Activated CD4-positive, alpha-beta T cell treated with anti-CD3 and anti-CD28 coated beads for 4 hours (primary cell): ENCODE data around the gene MT1A.
A peak's percentile ranks its signal among the peaks of the same experiment; 100 is the strongest.

Experiments
- DNase-seq, 2 donors: peaks; one replicate each; pipeline ENCODE4 v3.0.0-alpha.2; 2020

The MT1A gene

DNA sequence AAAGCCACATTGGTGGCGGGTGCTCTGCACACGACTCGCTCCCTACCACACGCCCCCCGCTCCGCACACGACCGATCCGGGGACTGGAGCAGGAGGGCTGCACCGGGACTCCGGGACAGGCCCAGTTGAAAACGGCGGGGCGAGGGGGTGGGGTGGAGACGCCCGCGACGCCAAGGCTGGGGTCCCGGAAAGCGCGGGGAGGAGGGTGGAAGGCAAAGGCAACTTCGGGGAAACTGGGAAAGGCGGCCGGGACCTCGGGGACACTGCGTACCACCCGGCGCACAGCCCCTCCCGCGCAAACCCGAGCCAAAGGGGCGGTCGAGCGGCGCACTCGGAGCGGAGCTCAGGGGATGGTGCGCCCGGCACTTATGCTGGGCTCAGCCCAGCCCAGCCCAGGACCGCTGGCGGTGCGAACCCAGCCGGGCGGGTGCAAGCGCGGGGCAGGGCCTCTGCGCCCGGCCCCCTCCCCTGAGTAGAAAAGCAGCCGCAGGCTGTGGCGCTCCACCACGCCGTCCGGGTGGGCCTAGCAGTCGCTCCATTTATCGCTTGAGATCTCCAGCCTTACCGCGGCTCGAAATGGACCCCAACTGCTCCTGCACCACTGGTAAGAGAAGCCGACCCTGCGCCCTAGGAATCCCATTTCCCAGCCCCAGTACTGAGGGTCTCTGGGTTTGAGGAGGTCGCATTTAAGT, 6.2 kb upstream of the MT1A start, which contains the start of gene MT1M:
Gene MT1M (plus strand): TSS at position 504 of the 692 bp plus-strand sequence. CDS start 73 bp downstream, at position 577.
- DNase-seq, result no peak

DNA sequence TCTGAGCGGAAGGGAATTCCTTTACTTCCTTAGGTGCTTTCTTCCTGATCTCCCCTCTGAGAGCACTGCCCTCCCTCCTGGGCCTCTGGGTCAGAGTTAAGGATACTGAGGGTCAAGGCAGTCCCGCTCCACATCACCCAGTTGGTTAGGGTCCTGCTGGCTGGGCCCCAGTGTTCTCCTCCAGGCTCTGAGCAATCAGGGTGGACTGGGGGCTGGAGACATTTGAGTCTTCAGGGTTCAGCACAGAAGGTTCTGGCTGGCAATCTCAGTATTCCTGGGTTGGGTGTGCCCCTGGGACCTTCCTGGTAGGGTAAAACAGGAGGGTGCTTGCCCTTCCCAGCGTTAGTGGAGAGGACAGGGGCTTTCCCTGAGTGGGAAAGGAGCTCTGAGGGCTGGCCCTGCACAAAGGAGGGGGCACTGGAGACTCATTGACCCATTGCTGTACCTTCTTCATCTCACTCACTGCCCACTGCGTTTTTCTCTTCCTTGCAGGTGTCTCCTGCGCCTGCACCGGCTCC, 5.6 kb upstream of the MT1A start:
- no peak for DNase-seq

DNA sequence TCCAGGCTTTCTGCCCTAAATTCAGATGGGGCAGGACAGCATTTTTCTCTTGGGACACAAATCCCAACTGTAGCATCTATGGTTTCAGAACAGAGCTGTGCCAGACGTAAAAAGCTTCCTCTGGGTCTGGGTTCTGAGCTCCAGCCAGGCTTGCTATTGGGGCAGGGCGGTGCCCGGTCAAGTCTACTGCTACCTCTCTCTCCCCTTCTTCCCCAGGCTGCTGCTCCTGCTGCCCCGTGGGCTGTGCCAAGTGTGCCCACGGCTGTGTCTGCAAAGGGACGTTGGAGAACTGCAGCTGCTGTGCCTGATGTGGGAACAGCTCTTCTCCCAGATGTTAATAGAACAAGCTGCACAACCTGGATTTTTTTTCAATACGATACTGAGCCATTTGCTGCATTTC, 4.9 kb upstream of the MT1A start:
- DNase-seq, result no peak

DNA sequence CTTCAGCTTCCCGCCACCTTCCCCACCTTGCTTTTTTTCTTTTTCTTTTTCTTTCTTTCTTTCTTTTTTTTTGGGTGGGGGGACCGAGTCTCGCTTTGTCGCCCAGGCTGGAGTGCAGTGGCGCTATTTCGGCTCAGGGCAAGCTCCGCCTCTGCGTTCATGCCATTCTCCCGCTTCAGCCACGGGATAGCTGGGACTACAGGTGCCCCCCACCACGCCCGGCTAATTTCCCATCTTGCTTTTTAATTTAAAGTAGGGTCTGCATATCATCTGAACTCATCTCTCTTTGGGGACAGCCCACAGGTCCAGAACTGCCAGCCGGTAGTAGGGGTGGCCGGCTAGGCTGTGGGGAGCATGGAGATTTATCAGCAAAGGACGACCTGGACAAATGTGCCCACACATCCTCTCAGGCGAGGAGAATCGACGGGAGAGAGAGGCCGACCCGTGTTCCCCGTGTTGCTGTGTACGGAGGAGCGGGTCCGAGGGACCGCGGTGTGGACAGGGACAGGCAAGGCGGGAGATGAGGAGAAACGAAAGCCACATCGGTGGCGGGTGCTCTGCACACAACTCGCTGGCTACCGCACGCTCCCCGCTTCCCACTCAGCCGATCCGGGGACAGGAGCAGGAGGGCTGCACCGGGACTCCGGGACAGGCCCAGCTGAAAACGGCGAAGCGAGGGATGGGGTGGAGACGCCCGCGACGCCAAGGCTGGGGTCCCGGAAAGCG, 3.6 kb upstream of the MT1A start:
- no peak for DNase-seq

- no peak for DNase-seq
Observed at GRCh38 chr16:56635441-56635967, 3.0 kb upstream of the MT1A start.

- DNase-seq, result no peak
Observed at GRCh38 chr16:56636616-56637413, 1.7 kb upstream of the MT1A start.

GRCh38 chr16:56639045-56639444, 579 bp downstream of the MT1A start:
- no peak for DNase-seq

DNA sequence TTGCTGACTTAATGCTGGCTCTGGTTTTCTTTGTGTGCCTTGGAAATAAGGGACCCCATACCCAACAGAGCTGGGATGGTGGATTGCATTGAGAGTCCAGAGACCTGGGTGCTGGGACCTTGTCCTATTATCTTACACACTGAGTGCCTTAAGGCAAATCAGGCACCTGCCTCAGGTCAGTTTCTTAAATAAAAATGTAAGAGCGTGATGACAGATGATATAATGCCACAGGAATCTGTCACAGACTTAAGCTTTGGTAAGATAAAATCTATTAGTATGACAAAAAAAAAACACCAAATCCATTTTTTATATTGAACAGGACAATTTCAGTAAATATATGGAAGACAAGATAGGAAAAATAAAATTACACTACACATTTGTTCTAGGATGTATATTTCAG, 1.6 kb downstream of the MT1A start:
- no peak for DNase-seq

- no peak for DNase-seq
Observed at GRCh38 chr16:56641166-56641565, 2.7 kb downstream of the MT1A start.

- peak; percentile 68 for DNase-seq
Observed at GRCh38 chr16:56643080-56643778, 4.8 kb downstream of the MT1A start.

- no peak for DNase-seq
Observed at GRCh38 chr16:56643833-56644232, 5.4 kb downstream of the MT1A start.

- DNase-seq, result no peak
Observed at GRCh38 chr16:56645311-56645710, 6.8 kb downstream of the MT1A start.

DNA sequence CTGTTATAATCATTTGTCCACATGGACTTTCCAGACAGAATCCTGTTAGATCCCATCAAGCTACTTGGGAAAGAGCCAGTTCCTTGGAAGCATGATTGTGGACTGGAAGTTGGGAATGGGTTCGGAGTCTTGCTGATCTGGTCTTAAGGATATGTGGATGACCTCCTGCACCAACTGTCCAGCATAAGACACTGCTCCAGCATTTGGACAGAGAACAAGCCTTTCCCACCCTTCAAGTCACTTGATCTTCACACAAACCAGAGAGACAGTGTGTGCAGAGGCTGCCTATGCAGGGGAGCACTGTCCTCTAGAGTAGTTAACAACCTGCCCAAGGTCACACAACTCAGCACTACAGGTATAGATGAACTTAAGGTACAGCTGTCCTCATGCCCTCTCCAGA, 7.4 kb downstream of the MT1A start:
- DNase-seq, result no peak

GRCh38 chr16:56647641-56648431, 9.4 kb downstream of the MT1A start:
- DNase-seq, result no peak

DNA sequence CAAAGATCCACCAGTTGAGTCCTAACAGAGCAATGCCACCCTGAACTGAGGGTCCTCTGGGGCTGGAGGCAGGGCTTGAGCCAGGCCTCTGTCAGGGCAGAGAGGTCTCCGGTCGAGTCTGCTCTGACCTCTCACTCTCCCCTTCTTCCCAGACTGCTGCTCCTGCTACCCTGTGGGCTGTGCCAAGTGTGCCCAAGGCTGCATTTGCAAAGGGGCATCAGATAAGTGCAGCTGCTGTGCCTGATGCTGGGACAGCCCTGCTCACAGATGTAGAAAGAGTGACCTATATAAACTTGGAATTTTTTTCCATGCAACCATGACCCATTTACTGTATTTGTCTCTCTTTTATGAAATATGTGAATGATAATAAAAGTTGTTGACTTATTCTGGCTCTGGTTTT, 10.8 kb downstream of the MT1A start:
- DNase-seq, result no peak

- DNase-seq, result no peak
Observed at GRCh38 chr16:56649820-56650219, 11.4 kb downstream of the MT1A start.

- no peak for DNase-seq
Observed at GRCh38 chr16:56651586-56651985, 13.1 kb downstream of the MT1A start, which contains the start of gene MT1B. Gene MT1B (plus strand): TSS chr16:56651886. CDS start chr16:56651954, 68 bp downstream.

DNA sequence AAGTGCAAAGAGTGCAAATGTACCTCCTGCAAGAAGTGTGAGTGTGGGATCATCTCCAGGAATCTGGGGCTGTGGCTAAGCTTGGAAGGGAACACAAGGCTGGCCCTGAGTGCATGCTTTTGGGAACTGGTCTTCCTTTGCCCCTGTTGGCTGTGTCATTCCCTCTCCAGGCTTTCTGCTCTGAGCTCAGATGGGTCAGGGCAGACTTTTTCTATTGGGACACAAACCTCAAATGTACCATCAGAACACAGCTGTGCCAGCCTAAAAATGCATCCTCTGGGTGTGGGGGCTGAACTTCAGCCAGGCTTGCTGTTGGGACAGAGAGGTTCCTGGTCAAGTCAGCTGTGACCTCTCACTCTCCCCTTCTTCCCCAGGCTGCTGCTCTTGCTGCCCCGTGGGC, 14.1 kb downstream of the MT1A start:
- DNase-seq, result no peak

GRCh38 chr16:56653218-56653617, 14.8 kb downstream of the MT1A start:
- no peak for DNase-seq

GRCh38 chr16:56657555-56658326, 19.3 kb downstream of the MT1A start, which contains the start of gene MT1F:
Gene MT1F (plus strand): TSS chr16:56657959. CDS start chr16:56658059, 100 bp downstream.
- DNase-seq, result peak; percentile 55 to 63
